ENCODE data around the gene FREY1. TPM values are rescaled to one million over a fixed set of nuclear protein-coding genes. Genes with fewer than 3 reads are reported as not detected.
A peak's percentile ranks its signal among the peaks of the same experiment; 100 is the strongest.

Gene FREY1
- total and polyA plus RNA-seq, 9 of the 15 experiments (the other 6 are each of a cell fraction or from before 2014, with no cell fraction given) = 0.25 to 1.5 (median 1.1) TPM; not detected in 5

- TF ChIP-seq TCFL5 (CRISPR knock-in tag; conservative IDR thresholded peaks at IDR 0.05) = no peak
- no peak for TF ChIP-seq ZNF174 (CRISPR knock-in tag; IDR thresholded peaks at IDR 0.05)
- peak; percentile 77 for TF ChIP-seq EP300 (IDR thresholded peaks at IDR 0.05; ENCODE audit: low read length)
- TF ChIP-seq FOS (IDR thresholded peaks at IDR 0.05; ENCODE audit: extremely low read depth, insufficient read length) = peak; percentile 70
- TF ChIP-seq CCAR2 (IDR thresholded peaks at IDR 0.05; ENCODE audit: low read depth, low read length) = no peak
- TF ChIP-seq ZNF431 (CRISPR knock-in tag; IDR thresholded peaks at IDR 0.05) = no peak
- peak; percentile 92 for TF ChIP-seq ARID1B (IDR thresholded peaks at IDR 0.05)
- 0 out of 2 replicates have a peak, but pooled peaks have one; percentile 43 for TF ChIP-seq MIER1 (IDR thresholded peaks at IDR 0.05; ENCODE audit: low read depth)
- no peak for TF ChIP-seq U2AF1 (optimal IDR thresholded peaks at IDR 0.05; ENCODE audit: low read depth, low read length)
- no peak for TF ChIP-seq ZMIZ1 (IDR thresholded peaks at IDR 0.05; ENCODE audit: low read depth in 2 of 2, low read length in 2 of 2)
- TF ChIP-seq, protein P1, sequence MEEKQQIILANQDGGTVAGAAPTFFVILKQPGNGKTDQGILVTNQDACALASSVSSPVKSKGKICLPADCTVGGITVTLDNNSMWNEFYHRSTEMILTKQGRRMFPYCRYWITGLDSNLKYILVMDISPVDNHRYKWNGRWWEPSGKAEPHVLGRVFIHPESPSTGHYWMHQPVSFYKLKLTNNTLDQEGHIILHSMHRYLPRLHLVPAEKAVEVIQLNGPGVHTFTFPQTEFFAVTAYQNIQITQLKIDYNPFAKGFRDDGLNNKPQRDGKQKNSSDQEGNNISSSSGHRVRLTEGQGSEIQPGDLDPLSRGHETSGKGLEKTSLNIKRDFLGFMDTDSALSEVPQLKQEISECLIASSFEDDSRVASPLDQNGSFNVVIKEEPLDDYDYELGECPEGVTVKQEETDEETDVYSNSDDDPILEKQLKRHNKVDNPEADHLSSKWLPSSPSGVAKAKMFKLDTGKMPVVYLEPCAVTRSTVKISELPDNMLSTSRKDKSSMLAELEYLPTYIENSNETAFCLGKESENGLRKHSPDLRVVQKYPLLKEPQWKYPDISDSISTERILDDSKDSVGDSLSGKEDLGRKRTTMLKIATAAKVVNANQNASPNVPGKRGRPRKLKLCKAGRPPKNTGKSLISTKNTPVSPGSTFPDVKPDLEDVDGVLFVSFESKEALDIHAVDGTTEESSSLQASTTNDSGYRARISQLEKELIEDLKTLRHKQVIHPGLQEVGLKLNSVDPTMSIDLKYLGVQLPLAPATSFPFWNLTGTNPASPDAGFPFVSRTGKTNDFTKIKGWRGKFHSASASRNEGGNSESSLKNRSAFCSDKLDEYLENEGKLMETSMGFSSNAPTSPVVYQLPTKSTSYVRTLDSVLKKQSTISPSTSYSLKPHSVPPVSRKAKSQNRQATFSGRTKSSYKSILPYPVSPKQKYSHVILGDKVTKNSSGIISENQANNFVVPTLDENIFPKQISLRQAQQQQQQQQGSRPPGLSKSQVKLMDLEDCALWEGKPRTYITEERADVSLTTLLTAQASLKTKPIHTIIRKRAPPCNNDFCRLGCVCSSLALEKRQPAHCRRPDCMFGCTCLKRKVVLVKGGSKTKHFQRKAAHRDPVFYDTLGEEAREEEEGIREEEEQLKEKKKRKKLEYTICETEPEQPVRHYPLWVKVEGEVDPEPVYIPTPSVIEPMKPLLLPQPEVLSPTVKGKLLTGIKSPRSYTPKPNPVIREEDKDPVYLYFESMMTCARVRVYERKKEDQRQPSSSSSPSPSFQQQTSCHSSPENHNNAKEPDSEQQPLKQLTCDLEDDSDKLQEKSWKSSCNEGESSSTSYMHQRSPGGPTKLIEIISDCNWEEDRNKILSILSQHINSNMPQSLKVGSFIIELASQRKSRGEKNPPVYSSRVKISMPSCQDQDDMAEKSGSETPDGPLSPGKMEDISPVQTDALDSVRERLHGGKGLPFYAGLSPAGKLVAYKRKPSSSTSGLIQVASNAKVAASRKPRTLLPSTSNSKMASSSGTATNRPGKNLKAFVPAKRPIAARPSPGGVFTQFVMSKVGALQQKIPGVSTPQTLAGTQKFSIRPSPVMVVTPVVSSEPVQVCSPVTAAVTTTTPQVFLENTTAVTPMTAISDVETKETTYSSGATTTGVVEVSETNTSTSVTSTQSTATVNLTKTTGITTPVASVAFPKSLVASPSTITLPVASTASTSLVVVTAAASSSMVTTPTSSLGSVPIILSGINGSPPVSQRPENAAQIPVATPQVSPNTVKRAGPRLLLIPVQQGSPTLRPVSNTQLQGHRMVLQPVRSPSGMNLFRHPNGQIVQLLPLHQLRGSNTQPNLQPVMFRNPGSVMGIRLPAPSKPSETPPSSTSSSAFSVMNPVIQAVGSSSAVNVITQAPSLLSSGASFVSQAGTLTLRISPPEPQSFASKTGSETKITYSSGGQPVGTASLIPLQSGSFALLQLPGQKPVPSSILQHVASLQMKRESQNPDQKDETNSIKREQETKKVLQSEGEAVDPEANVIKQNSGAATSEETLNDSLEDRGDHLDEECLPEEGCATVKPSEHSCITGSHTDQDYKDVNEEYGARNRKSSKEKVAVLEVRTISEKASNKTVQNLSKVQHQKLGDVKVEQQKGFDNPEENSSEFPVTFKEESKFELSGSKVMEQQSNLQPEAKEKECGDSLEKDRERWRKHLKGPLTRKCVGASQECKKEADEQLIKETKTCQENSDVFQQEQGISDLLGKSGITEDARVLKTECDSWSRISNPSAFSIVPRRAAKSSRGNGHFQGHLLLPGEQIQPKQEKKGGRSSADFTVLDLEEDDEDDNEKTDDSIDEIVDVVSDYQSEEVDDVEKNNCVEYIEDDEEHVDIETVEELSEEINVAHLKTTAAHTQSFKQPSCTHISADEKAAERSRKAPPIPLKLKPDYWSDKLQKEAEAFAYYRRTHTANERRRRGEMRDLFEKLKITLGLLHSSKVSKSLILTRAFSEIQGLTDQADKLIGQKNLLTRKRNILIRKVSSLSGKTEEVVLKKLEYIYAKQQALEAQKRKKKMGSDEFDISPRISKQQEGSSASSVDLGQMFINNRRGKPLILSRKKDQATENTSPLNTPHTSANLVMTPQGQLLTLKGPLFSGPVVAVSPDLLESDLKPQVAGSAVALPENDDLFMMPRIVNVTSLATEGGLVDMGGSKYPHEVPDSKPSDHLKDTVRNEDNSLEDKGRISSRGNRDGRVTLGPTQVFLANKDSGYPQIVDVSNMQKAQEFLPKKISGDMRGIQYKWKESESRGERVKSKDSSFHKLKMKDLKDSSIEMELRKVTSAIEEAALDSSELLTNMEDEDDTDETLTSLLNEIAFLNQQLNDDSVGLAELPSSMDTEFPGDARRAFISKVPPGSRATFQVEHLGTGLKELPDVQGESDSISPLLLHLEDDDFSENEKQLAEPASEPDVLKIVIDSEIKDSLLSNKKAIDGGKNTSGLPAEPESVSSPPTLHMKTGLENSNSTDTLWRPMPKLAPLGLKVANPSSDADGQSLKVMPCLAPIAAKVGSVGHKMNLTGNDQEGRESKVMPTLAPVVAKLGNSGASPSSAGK (IDR thresholded peaks at IDR 0.05) = no peak
- TF ChIP-seq ZNF644 (tag; IDR thresholded peaks at IDR 0.05; ENCODE audit: low read depth) = no peak
Observed at GRCh38 chr11:45879803-45880686, 27.0 kb downstream of the FREY1 start (continued).

Measured in K562 (cell line).